Stimulated activated CD8-positive, alpha-beta memory T cell treated with anti-CD3 and anti-CD28 coated beads, Interleukin-12 subunit alpha, Interleukin-12 subunit beta, amount 100 ng/mL, for 4 hours (primary cell): ENCODE results near the gene ITGB1BP1.

Experiments used
- DNase-seq: peaks from one replicate; pipeline ENCODE4 v3.0.0-alpha.2; 2020; ENCODE audit warnings: low read depth

The ITGB1BP1 gene

GRCh38 chr2:9423100-9423921 is at the start of gene ITGB1BP1, which contains the start of gene CPSF3:
TSS of gene ITGB1BP1 (minus strand) at chr2:9423528. CDS start at chr2:9418697, 4,831 bp downstream.
TSS of gene CPSF3 (plus strand) at chr2:9423654. CDS start at chr2:9423774, 120 bp downstream.
- peak; percentile 97 for DNase-seq

- DNase-seq, result no peak
These were observed 49.2 kb upstream of the ITGB1BP1 start for GRCh38 chr2:9472511-9472910.

- DNase-seq, result no peak
These were observed 47.9 kb upstream of the ITGB1BP1 start for GRCh38 chr2:9471206-9471605.

GRCh38 chr2:9467687-9468086 is 44.4 kb upstream of the ITGB1BP1 start:
- no peak for DNase-seq

- DNase-seq, result no peak
These were observed 42.9 kb upstream of the ITGB1BP1 start for GRCh38 chr2:9466147-9466683.

GRCh38 chr2:9465170-9465569 is 41.8 kb upstream of the ITGB1BP1 start:
- DNase-seq, result no peak

- DNase-seq, result no peak
These were observed 40.3 kb upstream of the ITGB1BP1 start for GRCh38 chr2:9463698-9464034.

GRCh38 chr2:9462886-9463697 is 39.8 kb upstream of the ITGB1BP1 start:
- DNase-seq, result no peak

- no peak for DNase-seq
These were observed 39.0 kb upstream of the ITGB1BP1 start for GRCh38 chr2:9462313-9462712.

GRCh38 chr2:9461079-9461478 is 37.8 kb upstream of the ITGB1BP1 start:
- DNase-seq, result no peak

- DNase-seq, result no peak
These were observed 37.2 kb upstream of the ITGB1BP1 start for GRCh38 chr2:9460441-9461017.

GRCh38 chr2:9451231-9451630 is 27.9 kb upstream of the ITGB1BP1 start:
- DNase-seq, result no peak

- DNase-seq, result no peak
These were observed 21.8 kb upstream of the ITGB1BP1 start for GRCh38 chr2:9445089-9445488.

- DNase-seq, result no peak
These were observed 20.2 kb upstream of the ITGB1BP1 start for GRCh38 chr2:9443526-9443925.

GRCh38 chr2:9441556-9441955 is 18.2 kb upstream of the ITGB1BP1 start:
- no peak for DNase-seq

GRCh38 chr2:9440058-9440727 is 16.9 kb upstream of the ITGB1BP1 start:
- DNase-seq, result no peak

GRCh38 chr2:9439536-9439935 is 16.2 kb upstream of the ITGB1BP1 start:
- no peak for DNase-seq

GRCh38 chr2:9434489-9434888 is 11.2 kb upstream of the ITGB1BP1 start:
- DNase-seq, result no peak

GRCh38 chr2:9430316-9431293 is 7.3 kb upstream of the ITGB1BP1 start:
- no peak for DNase-seq

GRCh38 chr2:9428965-9429577 is 5.7 kb upstream of the ITGB1BP1 start:
- no peak for DNase-seq
